Measurements from ENCODE around the gene FBXO11.

GRCh38 chr2:47935071-47935470, 28.8 kb upstream of the FBXO11 start:
- TF ChIP-seq SOX15 (CRISPR knock-in tag; IDR thresholded peaks at IDR 0.05) (no peak), GABPB1 (CRISPR knock-in tag; IDR thresholded peaks at IDR 0.05) (no peak), CTCF (IDR thresholded peaks at IDR 0.05) (no peak), TCF7 (CRISPR knock-in tag; IDR thresholded peaks at IDR 0.05; ENCODE audit: low read depth) (no peak), ZNF138 (CRISPR knock-in tag; conservative IDR thresholded peaks at IDR 0.05) (no peak), CREB1 (CRISPR knock-in tag; IDR thresholded peaks at IDR 0.05) (no peak)
- TF ChIP-seq, protein P1, sequence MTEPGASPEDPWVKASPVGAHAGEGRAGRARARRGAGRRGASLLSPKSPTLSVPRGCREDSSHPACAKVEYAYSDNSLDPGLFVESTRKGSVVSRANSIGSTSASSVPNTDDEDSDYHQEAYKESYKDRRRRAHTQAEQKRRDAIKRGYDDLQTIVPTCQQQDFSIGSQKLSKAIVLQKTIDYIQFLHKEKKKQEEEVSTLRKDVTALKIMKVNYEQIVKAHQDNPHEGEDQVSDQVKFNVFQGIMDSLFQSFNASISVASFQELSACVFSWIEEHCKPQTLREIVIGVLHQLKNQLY (CRISPR knock-in tag; IDR thresholded peaks at IDR 0.05), result no peak
